DOHH2 (cell line): Measurements from ENCODE around the gene RNF145.

Experiments
- H3F3A ChIP-seq: fragments of 200-600 bp; sonication (generic), shearing (Covaris generic); 2 replicates; pipeline ENCODE4 v1.6.0; 2016; ENCODE audit warnings: antibody characterized with exemption, mild to moderate bottlenecking; ENCODE audit not compliant: control insufficient read depth, insufficient read depth
- H3K27ac ChIP-seq: fragments of 200-600 bp; sonication (generic); 2 replicates; pipeline ENCODE4 v1.5.1; 2014; ENCODE audit warnings: low read depth, mild to moderate bottlenecking, low read length, moderate library complexity
- H3K27me3 ChIP-seq: fragments of 200-600 bp; sonication (generic); 2 replicates; pipeline ENCODE4 v1.6.1; 2014; ENCODE audit warnings: mild to moderate bottlenecking, low read length, mixed read lengths; ENCODE audit not compliant: control insufficient read depth
- H3K36me3 ChIP-seq: fragments of 200-600 bp; sonication (generic); 2 replicates; pipeline ENCODE4 v1.6.1; 2014; ENCODE audit warnings: mild to moderate bottlenecking, low read length, moderate library complexity, mixed read lengths; ENCODE audit not compliant: control insufficient read depth
- H3K4me1 ChIP-seq: fragments of 200-600 bp; sonication (generic); 2 replicates; pipeline ENCODE4 v1.6.1; 2014; ENCODE audit warnings: mild to moderate bottlenecking, low read length, mixed read lengths; ENCODE audit not compliant: control insufficient read depth
- H3K4me2 ChIP-seq: fragments of 200-600 bp; sonication (generic); 2 replicates; pipeline ENCODE4 v1.6.0; 2014; ENCODE audit warnings: mild to moderate bottlenecking, low read length, moderate library complexity
- H3K4me3 ChIP-seq: fragments of 200-600 bp; sonication (generic); 2 replicates; pipeline ENCODE4 v1.5.1; 2014; ENCODE audit warnings: mild to moderate bottlenecking, low read length, mixed read lengths
- H3K79me2 ChIP-seq: fragments of 200-600 bp; sonication (generic); 2 replicates; pipeline ENCODE4 v1.6.1; 2014; ENCODE audit warnings: mild to moderate bottlenecking, low read length, mixed read lengths; ENCODE audit not compliant: control insufficient read depth
- H3K9me2 ChIP-seq: fragments of 200-600 bp; sonication (generic); replicated peaks from 2 replicates; pipeline ENCODE4 v1.6.1; 2014; ENCODE audit warnings: mild to moderate bottlenecking, low read length, mixed read lengths; ENCODE audit not compliant: control insufficient read depth
- H3K9me3 ChIP-seq: fragments of 200-600 bp; sonication (generic); 2 replicates; pipeline ENCODE4 v1.6.1; 2014; ENCODE audit warnings: antibody characterized with exemption, low read length, mixed read lengths; ENCODE audit not compliant: control insufficient read depth, insufficient read depth
- H4K20me1 ChIP-seq: fragments of 200-600 bp; sonication (generic); 2 replicates; pipeline ENCODE4 v1.6.0; 2014; ENCODE audit warnings: low read depth, mild to moderate bottlenecking, antibody characterized with exemption, low read length, moderate library complexity; ENCODE audit not compliant: control insufficient read depth, insufficient read depth
- EZH2phosphoT487 ChIP-seq: fragments of 200-600 bp; sonication (generic); IDR thresholded peaks from 2 replicates; pipeline ENCODE4 v1.6.1; 2017; ENCODE audit warnings: borderline replicate concordance, mild to moderate bottlenecking, antibody characterized with exemption, low read length, moderate library complexity, mixed read lengths
- TF ChIP-seq, protein P1 (sequence below): fragments of 200-600 bp; sonication (generic); IDR thresholded peaks from one replicate; pipeline ENCODE4 v1.5.1; 2014; ENCODE audit warnings: antibody characterized with exemption, mild to moderate bottlenecking, low read depth, low read length; ENCODE audit not compliant: poor library complexity, severe bottlenecking

The RNF145 gene

DNA sequence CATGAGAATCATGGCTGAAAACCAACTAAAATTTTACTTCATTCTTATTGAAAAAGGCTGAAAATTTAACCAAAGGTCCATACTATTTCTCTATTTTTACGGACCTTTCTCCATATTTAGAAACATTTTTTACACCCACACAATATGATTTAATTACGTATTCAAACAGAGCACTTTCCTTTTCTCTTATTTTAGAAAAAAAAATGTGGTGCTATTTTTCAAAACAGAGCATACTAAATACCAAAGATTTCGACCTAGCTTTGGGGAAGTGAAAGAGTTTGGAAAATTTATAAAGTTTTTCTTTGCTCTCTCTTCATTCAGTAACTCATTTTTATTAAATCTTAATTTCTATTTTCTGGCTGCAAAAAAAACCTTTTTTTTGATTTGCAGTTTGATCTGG lies 38.1 kb downstream of the RNF145 start:
- Histone ChIP-seq H4K20me1 (no peaks in the 10 kb centered on the region), H3K9me2 (no peaks in the 10 kb centered on the region), H3K4me3 (no peak overlapping the region), H3K4me2 (no peak overlapping the region), H3F3A (no peaks in the 10 kb centered on the region), H3K79me2 (no peaks in the 10 kb centered on the region), H3K9me3 (no peaks in the 10 kb centered on the region), H3K36me3 (peaks cover 53% of the 10 kb centered on the region), H3K27me3 (no peaks in the 10 kb centered on the region), H3K27ac (no peak overlapping the region), H3K4me1 (no peaks in the 10 kb centered on the region)
- TF ChIP-seq, protein P1, sequence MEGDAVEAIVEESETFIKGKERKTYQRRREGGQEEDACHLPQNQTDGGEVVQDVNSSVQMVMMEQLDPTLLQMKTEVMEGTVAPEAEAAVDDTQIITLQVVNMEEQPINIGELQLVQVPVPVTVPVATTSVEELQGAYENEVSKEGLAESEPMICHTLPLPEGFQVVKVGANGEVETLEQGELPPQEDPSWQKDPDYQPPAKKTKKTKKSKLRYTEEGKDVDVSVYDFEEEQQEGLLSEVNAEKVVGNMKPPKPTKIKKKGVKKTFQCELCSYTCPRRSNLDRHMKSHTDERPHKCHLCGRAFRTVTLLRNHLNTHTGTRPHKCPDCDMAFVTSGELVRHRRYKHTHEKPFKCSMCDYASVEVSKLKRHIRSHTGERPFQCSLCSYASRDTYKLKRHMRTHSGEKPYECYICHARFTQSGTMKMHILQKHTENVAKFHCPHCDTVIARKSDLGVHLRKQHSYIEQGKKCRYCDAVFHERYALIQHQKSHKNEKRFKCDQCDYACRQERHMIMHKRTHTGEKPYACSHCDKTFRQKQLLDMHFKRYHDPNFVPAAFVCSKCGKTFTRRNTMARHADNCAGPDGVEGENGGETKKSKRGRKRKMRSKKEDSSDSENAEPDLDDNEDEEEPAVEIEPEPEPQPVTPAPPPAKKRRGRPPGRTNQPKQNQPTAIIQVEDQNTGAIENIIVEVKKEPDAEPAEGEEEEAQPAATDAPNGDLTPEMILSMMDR: no peak
- no peak for TF ChIP-seq EZH2phosphoT487

DNA sequence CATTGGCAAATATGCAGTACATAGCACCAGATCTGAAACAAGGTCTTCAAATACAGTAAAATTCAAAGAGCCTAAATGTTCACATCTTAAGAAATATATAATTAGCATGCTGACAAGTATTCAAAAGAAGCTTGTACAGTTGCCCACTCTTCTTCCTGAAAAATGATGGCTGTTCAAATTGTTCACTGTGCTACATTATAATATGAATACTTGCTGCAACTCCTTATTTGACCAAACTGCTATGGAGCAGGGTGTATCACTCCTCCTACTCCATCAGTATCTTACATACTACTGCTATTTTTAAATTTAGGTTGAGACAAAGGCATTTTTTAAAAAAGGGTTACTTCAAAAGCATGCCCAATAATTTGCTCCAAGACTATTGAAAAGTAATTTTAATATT lies 39.3 kb downstream of the RNF145 start:
- H3K36me3 ChIP-seq: peaks cover 49% of the 10 kb centered on the region
- H4K20me1 ChIP-seq: no peaks in the 10 kb centered on the region
- no peak overlapping the region for H3K4me3 ChIP-seq
- no peak overlapping the region for H3K4me2 ChIP-seq
- H3K27ac ChIP-seq: no peak overlapping the region
- H3K27me3 ChIP-seq: no peaks in the 10 kb centered on the region
- H3K4me1 ChIP-seq: no peaks in the 10 kb centered on the region
- TF ChIP-seq EZH2phosphoT487: no peak
- TF ChIP-seq, protein P1: no peak
- no peaks in the 10 kb centered on the region for H3K79me2 ChIP-seq
- no peaks in the 10 kb centered on the region for H3F3A ChIP-seq
- H3K9me2 ChIP-seq: no peaks in the 10 kb centered on the region
- no peaks in the 10 kb centered on the region for H3K9me3 ChIP-seq

DNA sequence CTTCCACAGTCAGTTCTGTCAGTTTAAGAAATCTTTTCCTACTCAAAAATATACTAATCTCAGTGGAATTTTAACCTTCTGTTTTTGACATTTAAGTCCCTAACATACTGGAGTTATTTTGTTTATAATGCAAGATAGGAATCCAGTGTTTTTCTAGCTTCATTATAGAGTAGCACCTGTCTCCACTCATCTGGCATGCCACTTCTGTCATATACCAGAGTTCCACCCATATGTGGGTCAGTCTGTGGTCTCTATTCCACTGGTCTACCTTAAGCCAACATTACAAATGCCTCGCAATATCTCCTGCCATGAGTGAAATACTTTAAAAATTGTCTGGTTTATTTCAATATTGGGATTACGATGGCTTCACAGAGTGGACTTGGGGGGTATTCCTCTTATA lies 42.9 kb downstream of the RNF145 start:
- H3K27me3 ChIP-seq: no peaks in the 10 kb centered on the region
- H3K4me2 ChIP-seq: no peak overlapping the region
- H3K9me2 ChIP-seq: no peaks in the 10 kb centered on the region
- H3K4me1 ChIP-seq: no peaks in the 10 kb centered on the region
- no peaks in the 10 kb centered on the region for H3K9me3 ChIP-seq
- H3K27ac ChIP-seq: no peak overlapping the region
- peaks cover 3% of the 10 kb centered on the region; the same call in 1 of the 2 replicates for H4K20me1 ChIP-seq
- no peak for TF ChIP-seq EZH2phosphoT487
- TF ChIP-seq, protein P1: no peak
- 0 out of 2 replicates have a peak, but pooled peaks cover 3% of the 10 kb centered on the region for H3F3A ChIP-seq
- no peaks in the 10 kb centered on the region for H3K79me2 ChIP-seq
- no peak overlapping the region for H3K4me3 ChIP-seq
- peaks cover 46% of the 10 kb centered on the region for H3K36me3 ChIP-seq
